GM19467 (cell line): ENCODE data around the gene ATP5MK.
A peak's percentile ranks its signal among the peaks of the same experiment; 100 is the strongest.
"Not testable (repeated sequence)": the region's sequence is repeated elsewhere in the genome, so short reads cannot be mapped to it uniquely, and the experiment has no call there.

Experiments used
- ATAC-seq: cut with Tn5 transposase; IDR thresholded peaks from one replicate; pipeline ENCODE4 v1.9.1; 2021; ENCODE audit warnings: mild to moderate bottlenecking, moderate library complexity; ENCODE audit not compliant: unreplicated experiment

The ATP5MK gene, protein sequence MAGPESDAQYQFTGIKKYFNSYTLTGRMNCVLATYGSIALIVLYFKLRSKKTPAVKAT

GRCh38 chr10:103396067-103396788, at the start of gene ATP5MK, which contains the start of gene PDCD11:
TSS of gene ATP5MK (minus strand) at chr10:103396475. CDS start at chr10:103392457, 4,018 bp downstream.
TSS of gene PDCD11 (plus strand) at chr10:103396626. CDS start at chr10:103398427, 1,801 bp downstream.
- ATAC-seq: peak; percentile 98

DNA sequence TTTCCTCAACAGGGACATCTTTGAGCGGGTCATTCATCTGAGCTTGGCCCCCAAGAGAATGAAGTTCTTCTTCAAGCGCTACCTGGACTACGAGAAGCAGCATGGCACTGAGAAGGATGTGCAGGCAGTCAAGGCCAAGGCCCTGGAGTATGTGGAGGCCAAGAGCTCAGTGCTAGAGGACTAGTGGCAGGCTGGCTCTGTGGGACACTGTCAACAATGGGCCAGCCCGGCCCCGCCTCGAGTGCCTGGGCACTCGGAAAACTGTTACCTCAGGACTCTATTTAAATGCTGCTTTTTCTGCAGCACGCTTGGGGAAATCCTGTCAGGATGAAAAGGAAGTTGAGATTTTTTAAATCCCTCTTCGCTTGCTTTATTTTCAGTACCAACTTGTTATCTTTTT, 49.1 kb upstream of the ATP5MK start:
- no peak for ATAC-seq

GRCh38 chr10:103444478-103444877, 48.2 kb upstream of the ATP5MK start:
- ATAC-seq: no peak

DNA sequence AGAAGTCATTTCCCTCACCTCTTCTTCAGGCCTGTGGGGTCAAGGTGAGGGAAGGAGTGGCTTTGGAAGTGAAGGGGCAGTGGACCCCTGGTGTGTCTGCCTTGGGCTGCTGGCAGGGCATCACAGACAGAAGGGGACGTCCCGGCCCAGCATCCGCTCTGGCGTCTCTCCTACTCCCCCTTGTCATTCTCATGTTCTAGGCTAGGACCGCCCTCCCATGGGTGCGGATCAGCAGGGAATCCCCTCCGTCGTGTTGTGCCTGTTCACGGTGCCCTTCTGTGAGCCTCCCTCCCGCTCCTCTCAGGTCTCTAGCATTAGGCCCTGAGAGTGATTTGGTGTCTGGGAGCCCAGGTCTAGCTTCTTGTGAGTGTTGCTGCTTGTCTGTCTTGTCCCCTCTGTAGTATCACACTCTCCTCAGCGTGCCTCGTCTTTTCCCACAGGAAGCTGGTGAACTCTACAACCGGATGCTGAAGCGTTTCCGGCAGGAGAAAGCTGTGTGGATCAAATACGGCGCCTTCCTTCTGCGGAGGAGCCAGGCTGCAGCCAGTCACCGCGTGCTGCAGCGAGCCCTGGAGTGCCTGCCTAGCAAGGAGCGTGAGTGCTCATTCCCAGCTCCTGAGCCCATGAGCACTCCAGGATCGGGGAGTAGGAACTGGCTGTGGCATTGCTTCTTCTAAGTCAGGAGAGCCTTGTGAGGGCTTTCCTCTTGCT, 47.4 kb upstream of the ATP5MK start:
- no peak for ATAC-seq

DNA sequence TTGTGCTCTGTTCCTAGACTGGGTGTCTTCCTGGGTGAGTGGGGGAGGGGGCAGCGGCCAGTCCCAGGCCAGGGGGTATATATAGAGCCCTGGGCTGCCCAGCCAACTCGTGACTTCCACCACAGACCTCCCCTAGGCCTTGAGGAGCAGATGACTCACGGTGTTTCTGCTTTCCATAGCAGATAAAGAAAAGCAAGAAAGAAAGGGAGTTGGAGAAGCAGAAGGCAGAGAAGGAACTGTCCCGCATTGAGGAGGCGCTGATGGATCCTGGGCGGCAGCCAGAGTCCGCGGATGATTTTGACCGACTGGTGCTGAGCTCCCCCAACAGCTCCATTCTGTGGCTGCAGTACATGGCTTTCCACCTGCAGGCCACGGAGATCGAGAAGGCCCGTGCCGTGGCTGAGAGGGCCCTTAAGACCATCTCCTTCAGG, 45.8 kb upstream of the ATP5MK start:
- no peak for ATAC-seq

DNA sequence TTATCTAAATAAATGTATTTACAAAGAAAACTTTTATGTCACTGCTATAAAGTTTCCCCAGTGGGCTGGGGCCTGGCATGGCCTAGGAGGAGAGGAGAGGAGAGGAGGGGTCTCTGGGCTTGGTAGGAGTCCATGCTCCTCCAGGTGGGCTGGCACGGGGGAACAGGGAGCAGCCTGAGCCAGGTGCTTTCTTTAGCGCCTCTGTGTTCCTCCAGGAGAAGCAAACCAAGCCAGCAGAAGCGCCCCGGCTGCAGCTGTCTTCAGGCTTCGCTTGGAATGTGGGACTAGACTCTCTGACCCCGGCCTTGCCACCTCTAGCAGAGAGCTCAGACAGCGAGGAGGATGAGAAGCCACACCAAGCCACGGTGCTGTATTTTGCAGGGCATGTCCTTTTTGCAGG, 45.3 kb upstream of the ATP5MK start:
- ATAC-seq: no peak

DNA sequence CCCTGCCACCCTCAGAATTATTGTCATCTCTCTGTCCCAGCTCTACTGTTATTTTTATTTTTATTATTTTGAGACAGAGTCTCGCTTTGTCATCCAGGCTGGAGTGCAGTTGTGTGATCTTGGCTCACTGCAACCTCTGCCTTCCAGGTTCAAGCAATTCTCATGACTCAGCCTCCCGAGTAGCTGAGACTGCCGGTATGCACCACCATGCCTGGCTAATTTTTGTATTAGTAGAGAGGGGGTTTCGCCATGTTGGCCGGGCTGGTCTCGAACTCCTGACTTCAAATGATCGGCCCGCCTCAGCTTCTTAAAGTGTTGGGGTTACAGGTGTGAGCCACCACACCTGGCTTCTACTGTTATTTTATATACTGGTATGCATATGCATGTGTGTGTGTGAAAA, 44.9 kb upstream of the ATP5MK start:
- ATAC-seq: no peak

GRCh38 chr10:103440416-103440815, 44.1 kb upstream of the ATP5MK start:
- no peak for ATAC-seq

DNA sequence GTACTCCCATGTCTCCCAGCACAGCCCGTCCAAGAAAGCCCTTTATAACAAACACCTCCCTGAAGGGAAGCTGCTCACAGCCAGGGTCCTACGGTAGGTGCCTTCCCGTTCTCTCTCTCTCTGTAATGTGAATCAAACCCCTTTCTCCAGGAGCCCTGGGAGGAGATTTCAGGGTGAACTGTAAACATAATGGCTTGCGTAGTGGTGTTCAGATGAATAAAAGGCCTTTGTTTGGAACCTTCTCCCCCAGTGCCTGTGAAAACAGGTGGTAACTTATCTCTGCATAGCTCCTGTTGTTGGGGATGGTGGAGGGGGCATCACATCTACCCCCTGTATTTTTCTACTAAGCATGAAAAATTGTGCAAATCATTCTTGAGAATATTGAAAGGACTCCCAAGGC, 43.5 kb upstream of the ATP5MK start:
- no peak for ATAC-seq

- no peak for ATAC-seq
These were observed 37.6 kb upstream of the ATP5MK start for GRCh38 chr10:103433858-103434257.

- no peak for ATAC-seq
These were observed 35.6 kb upstream of the ATP5MK start for GRCh38 chr10:103431902-103432301.

DNA sequence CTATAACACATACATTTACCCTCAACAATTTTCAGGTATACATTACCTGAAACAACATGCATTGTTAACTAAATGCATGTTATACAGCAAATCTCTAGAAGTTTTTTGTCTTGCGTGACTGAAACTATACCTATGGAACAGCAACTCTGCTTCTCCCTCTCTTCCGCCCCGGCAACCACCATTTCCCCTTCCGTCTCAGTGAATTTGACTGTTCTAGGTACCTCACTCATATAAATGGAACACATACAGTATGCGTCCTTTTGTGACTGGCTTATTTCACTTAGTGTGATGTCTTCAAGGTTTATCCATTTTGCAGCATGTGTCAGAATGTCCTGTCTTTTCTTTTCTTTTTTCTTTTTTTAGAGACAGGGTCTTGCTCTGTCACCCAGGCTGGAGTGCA, 33.4 kb upstream of the ATP5MK start:
- no peak for ATAC-seq

DNA sequence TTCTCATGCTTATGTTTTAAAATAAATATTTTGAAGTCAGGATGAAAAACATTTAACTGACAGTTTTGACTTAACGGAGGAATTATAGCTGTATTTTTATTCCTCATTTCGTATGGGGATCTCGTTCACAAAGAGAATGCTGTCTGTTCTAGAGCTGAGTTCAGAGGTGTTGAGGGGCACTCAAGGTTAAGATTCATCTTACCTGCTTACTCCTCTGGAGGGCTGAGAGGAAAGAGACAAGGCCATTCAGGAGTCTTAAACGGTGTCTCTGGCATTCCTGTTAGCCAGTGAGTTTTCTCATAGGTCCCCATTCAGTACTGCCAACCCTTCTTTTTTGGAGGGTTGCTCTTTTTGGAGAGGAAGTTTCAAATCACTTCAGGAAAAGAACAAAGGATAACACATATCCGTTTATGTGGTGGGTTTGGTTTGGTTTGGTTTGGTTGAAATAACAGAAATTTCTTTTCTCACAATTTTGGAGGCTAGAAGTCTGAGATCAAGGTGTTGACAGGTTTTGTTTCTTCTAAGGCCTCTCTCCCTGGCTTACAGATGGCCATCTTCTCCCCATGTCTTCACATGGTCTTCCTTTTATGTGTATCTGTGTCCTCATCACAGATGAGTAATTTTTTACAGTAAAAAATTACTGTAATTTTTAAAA, 32.8 kb upstream of the ATP5MK start:
- ATAC-seq: no peak

DNA sequence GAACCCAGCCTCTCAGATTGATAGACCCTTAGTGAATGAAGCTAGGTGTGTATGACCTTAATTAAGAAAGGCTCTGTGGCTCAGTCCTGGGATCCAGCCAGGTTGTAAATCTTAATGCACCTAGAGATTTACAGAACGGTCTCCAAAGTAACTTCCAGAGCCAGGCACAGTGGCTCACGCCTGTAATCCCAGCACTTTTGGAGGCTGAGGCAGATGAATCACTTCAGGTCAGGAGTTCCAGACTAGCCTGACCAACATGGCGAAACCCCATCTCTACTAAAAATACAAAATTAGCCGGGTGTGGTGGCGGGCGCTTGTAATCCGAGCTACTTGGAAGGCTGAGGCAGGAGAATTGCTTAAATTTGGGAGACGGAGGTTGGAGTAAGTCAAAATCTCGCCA, 31.6 kb upstream of the ATP5MK start:
- no peak for ATAC-seq

DNA sequence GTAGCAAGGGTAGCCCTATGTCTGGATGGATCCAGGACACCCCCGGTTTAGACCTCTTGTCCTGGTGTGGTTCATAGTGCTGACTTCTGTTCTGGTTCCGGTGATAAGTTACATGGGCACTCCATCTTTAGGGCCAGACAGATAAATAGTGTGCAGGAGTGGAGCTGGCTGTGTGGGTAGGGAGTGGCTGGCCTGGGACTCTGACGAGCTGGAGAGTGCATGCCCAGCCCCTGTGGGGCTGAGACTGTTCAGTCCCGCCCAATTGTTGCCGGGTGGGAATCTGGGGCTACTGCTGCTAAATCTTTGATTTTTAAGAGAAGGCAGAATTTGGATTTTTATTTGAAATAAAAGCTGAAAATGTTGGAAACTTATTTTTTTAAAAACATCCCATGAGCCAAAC, 27.5 kb upstream of the ATP5MK start:
- ATAC-seq: no peak

- ATAC-seq: no peak
These were observed 22.8 kb upstream of the ATP5MK start for GRCh38 chr10:103419101-103419500.

DNA sequence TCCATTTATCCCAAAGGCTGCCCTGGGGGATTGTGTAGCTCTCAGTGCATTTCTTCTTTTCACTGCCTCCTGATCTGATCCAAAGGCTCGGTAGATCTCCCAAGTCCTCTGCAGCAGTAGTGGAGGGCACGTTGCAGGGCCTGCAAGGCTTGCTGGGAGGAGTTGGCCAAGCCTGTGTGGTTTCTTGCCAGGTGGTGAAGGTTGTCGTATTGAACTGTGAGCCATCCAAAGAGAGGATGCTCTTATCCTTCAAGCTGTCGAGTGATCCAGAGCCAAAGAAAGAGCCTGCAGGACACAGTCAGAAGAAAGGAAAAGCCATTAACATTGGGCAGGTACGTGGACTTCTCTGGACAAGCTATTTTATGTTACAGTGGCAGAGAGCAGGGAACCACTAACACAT, 21.3 kb upstream of the ATP5MK start:
- ATAC-seq: no peak

DNA sequence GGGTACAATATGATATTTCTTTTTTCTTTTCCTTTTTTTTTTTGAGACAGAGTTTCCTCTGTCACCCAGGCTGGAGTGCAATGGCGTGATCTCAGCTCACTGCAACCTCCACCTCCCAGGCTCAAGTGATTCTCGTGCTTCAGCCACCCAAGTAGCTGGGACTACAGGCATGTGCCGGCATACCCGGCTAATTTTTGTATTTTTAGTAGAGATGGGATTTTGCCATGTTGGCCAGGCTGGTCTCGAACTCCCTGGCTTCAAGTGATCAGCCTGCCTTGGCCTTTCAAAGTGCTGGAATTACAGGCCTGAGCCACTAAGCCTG, 20.8 kb upstream of the ATP5MK start:
- not testable (repeated sequence) for ATAC-seq

GRCh38 chr10:103416436-103417147, 20.3 kb upstream of the ATP5MK start:
- ATAC-seq: no peak

- no peak for ATAC-seq
These were observed 19.3 kb upstream of the ATP5MK start for GRCh38 chr10:103415581-103415980.

DNA sequence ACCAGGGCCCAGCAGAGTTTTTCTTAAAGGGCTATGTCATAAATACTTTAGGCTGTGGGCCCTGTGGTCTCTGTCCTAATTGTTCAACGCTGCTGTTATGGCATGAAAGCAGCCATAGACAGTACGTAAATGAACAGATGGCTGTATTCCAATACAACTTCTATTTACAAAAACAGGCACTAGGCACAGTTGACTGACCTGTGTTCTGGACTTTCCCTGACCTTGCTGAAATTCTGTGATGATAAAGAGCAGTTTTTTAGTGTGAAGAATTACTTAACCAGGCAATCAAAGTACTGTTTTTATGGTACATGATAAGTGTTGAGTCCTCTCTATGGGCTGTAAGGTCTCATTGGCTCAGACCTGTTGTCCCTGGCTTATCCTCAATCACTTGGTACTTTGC, 17.3 kb upstream of the ATP5MK start:
- ATAC-seq: no peak
